ENCODE data around the gene EPB41L4A. TPM values are rescaled to one million over a fixed set of nuclear protein-coding genes. Genes with fewer than 3 reads are reported as not detected.

EPB41L4A gene
- total and polyA plus RNA-seq, 2 experiments from 2014 or later: 9.5 to 12.9 TPM

GRCh38 chr5:112156211-112156610 is 262.9 kb downstream of the EPB41L4A start:
- H3K4me2 ChIP-seq: no peak overlapping the region
- no peak overlapping the region for H3K27ac ChIP-seq
- no peak overlapping the region for H2AFZ ChIP-seq
- no peaks in the 10 kb centered on the region for H3K9me3 ChIP-seq (ENCODE audit: low read depth)
- WGBS (ENCODE audit: low lambda C conversion rate, missing lambda C conversion rate): 76% methylated on average over 3 of the region's 3 CpGs
- H3K27me3 ChIP-seq: no peaks in the 10 kb centered on the region
- H3K9me2 ChIP-seq (replicated peaks; ENCODE audit: insufficient read depth): no peaks in the 10 kb centered on the region
- no peaks in the 10 kb centered on the region for H4K20me1 ChIP-seq (ENCODE audit: insufficient read depth, poor library complexity, severe bottlenecking)
- TF ChIP-seq CTCF (IDR thresholded peaks at IDR 0.05; ENCODE audit: poor library complexity) (no peak), EZH2 (IDR thresholded peaks at IDR 0.05; ENCODE audit: borderline replicate concordance) (no peak), EZH2phosphoT487 (IDR thresholded peaks at IDR 0.05; ENCODE audit: low read depth, severe bottlenecking, unreplicated experiment) (no peak)
- H3K4me1 ChIP-seq (ENCODE audit: insufficient read depth): no peaks in the 10 kb centered on the region
- no peaks in the 10 kb centered on the region for H3K36me3 ChIP-seq (replicated peaks; ENCODE audit: insufficient read depth, low read depth)
- peaks cover 5% of the 10 kb centered on the region for H3K79me2 ChIP-seq
- no peak for DNase-seq (ENCODE audit: low spot score)
- H3K4me3 ChIP-seq: no peak overlapping the region

- H3K27ac ChIP-seq: no peak overlapping the region
- no peaks in the 10 kb centered on the region for H3K4me1 ChIP-seq (ENCODE audit: insufficient read depth)
- no peaks in the 10 kb centered on the region for H3K79me2 ChIP-seq
- no peaks in the 10 kb centered on the region for H3K9me2 ChIP-seq (replicated peaks; ENCODE audit: insufficient read depth)
- DNase-seq (ENCODE audit: low spot score): no peak
- H3K4me3 ChIP-seq: no peak overlapping the region
- no peaks in the 10 kb centered on the region for H3K9me3 ChIP-seq (ENCODE audit: low read depth)
- no peak overlapping the region for H3K4me2 ChIP-seq
- H3K27me3 ChIP-seq: no peaks in the 10 kb centered on the region
- H2AFZ ChIP-seq: no peak overlapping the region
- H3K36me3 ChIP-seq (replicated peaks; ENCODE audit: insufficient read depth, low read depth): no peaks in the 10 kb centered on the region
- H4K20me1 ChIP-seq (ENCODE audit: insufficient read depth, poor library complexity, severe bottlenecking): no peaks in the 10 kb centered on the region
- no peak for TF ChIP-seq EZH2 (IDR thresholded peaks at IDR 0.05; ENCODE audit: borderline replicate concordance)
- TF ChIP-seq CTCF (IDR thresholded peaks at IDR 0.05; ENCODE audit: poor library complexity): no peak
- no peak for TF ChIP-seq EZH2phosphoT487 (IDR thresholded peaks at IDR 0.05; ENCODE audit: low read depth, severe bottlenecking, unreplicated experiment)
Measured at GRCh38 chr5:112154940-112155686, 264.0 kb downstream of the EPB41L4A start.

GRCh38 chr5:112149727-112150126 is 269.4 kb downstream of the EPB41L4A start:
- Histone ChIP-seq H3K9me2 (replicated peaks; ENCODE audit: insufficient read depth) (no peaks in the 10 kb centered on the region), H3K79me2 (no peaks in the 10 kb centered on the region), H3K27me3 (no peaks in the 10 kb centered on the region), H3K4me2 (no peak overlapping the region), H4K20me1 (ENCODE audit: insufficient read depth, poor library complexity, severe bottlenecking) (no peaks in the 10 kb centered on the region), H2AFZ (no peak overlapping the region), H3K27ac (no peak overlapping the region), H3K36me3 (replicated peaks; ENCODE audit: insufficient read depth, low read depth) (no peaks in the 10 kb centered on the region), H3K9me3 (ENCODE audit: low read depth) (no peaks in the 10 kb centered on the region), H3K4me3 (no peak overlapping the region), H3K4me1 (ENCODE audit: insufficient read depth) (no peaks in the 10 kb centered on the region)
- TF ChIP-seq EZH2phosphoT487 (IDR thresholded peaks at IDR 0.05; ENCODE audit: low read depth, severe bottlenecking, unreplicated experiment) (no peak), CTCF (IDR thresholded peaks at IDR 0.05; ENCODE audit: poor library complexity) (no peak), EZH2 (IDR thresholded peaks at IDR 0.05; ENCODE audit: borderline replicate concordance) (no peak)
- no peak for DNase-seq (ENCODE audit: low spot score)
- 72% methylated on average over 4 of the region's 4 CpGs for WGBS (ENCODE audit: low lambda C conversion rate, missing lambda C conversion rate)
